GM12865 (cell line): ENCODE measurements around the gene CUTC.

Experiments
- DNase-seq: peaks from one replicate; pipeline ENCODE4 v3.0.0; 2010; ENCODE audit warnings: low read depth
- H3K4me3 ChIP-seq: 2 replicates; pipeline ENCODE4 v1.5.1; 2011; ENCODE audit warnings: mild to moderate bottlenecking, low read depth, low read length, control low read depth
- CTCF ChIP-seq: IDR thresholded peaks from 2 replicates; pipeline ENCODE4 v1.5.1; 2011; ENCODE audit warnings: low read length, control low read depth, low read depth, inconsistent platforms; ENCODE audit not compliant: insufficient read depth; ENCODE audit errors: missing control alignments

The CUTC gene

GRCh38 chr10:99782447-99783286 is 50.6 kb downstream of the CUTC start, which contains the start of gene ABCC2:
Gene ABCC2 (plus strand): TSS chr10:99782640. CDS start chr10:99782845, 205 bp downstream.
- no peak within 1 kb of the TSS for H3K4me3 ChIP-seq
- DNase-seq, result no peak
- no peak for TF ChIP-seq CTCF

- H3K4me3 ChIP-seq, result no peak overlapping the region
- DNase-seq, result no peak
- no peak for TF ChIP-seq CTCF
These were observed 52.1 kb downstream of the CUTC start for GRCh38 chr10:99784016-99784726.

- no peak for DNase-seq
- no peak overlapping the region for H3K4me3 ChIP-seq
- TF ChIP-seq CTCF, result no peak
These were observed 52.9 kb downstream of the CUTC start for GRCh38 chr10:99784727-99785441.

- no peak overlapping the region for H3K4me3 ChIP-seq
- DNase-seq, result no peak
- no peak for TF ChIP-seq CTCF
These were observed 53.6 kb downstream of the CUTC start for GRCh38 chr10:99785646-99786045.

- no peak for DNase-seq
- TF ChIP-seq CTCF, result no peak
- H3K4me3 ChIP-seq, result no peak overlapping the region
These were observed 55.3 kb downstream of the CUTC start for GRCh38 chr10:99787311-99787710.

- H3K4me3 ChIP-seq, result no peak overlapping the region
- no peak for DNase-seq
- TF ChIP-seq CTCF, result no peak
These were observed 55.9 kb downstream of the CUTC start for GRCh38 chr10:99787782-99788445.
